ENCODE results near the gene SNX19. TPM values are rescaled to one million over a fixed set of nuclear protein-coding genes. Genes with fewer than 3 reads are reported as not detected.
A peak's percentile ranks its signal among the peaks of the same experiment; 100 is the strongest.

Gene SNX19
- total and polyA plus RNA-seq, 2 of the 4 experiments (the other 2 are of a cell fraction), result 35.9 to 113 TPM

DNA sequence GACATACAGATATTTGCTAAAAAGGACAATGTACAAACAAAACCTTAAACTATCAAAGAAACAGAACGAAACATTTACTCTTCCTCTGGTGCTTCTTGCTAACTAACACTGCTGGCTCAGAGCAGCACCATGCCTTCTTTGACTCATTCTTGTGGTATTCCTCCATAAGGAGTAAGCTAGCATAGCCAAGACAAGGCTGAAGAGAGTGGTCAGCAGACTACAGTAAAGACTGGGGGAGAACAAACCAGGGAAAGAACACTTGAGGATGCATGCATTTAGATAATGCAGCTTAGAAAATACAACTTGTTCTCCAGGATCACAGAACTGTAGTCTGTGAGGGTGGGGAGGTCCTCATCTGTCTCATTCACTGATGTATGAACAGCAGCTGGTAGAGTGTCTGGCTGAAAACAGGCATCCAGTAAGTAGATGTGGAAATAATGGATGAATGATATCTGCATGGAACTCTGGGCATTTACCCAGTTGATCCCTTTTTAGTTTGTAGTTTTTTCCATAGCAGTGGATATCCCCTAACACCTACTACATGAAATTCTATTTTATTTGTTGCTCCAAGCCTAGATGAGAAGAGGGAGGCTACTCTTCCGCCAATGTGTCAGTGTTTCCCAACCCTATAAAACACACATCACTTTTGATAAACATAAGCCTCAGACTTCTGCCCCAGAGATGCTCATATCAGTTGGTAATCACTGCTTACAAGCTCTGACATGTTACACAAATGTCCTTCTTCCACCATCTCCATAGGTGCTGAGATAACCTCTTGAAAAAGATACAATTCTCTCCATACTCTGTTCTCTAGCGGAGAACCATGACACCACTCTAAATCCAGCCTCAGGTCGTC is 7.3 kb downstream of the SNX19 start:
- H2AK9ac ChIP-seq (replicated peaks; ENCODE audit: low read depth, low read length, poor library complexity), result no peak overlapping the region
- H3K27ac ChIP-seq (ENCODE audit: insufficient read depth, low read length), result peak overlapping the region; percentile 90; the same call in 1 of the 2 replicates
- H3K4me3 ChIP-seq (ENCODE audit: insufficient read depth, low read depth, low read length), result no peak overlapping the region
- peak overlapping the region; percentile 53 for H2AK5ac ChIP-seq (ENCODE audit: low read depth, low read length)
- peak overlapping the region; percentile 67; the same call in 1 of the 2 replicates for H3K56ac ChIP-seq (ENCODE audit: extremely low read depth, insufficient read depth, low read length)
- H3K27me3 ChIP-seq (ENCODE audit: control insufficient read depth, insufficient read depth, low read length), result no peaks in the 10 kb centered on the region
- H2BK20ac ChIP-seq (ENCODE audit: low read depth, low read length), result peak overlapping the region; percentile 10; the same call in 1 of the 2 replicates
- H4K5ac ChIP-seq (ENCODE audit: low read depth, low read length), result peak overlapping the region; percentile 80
- H3K4me1 ChIP-seq (ENCODE audit: control insufficient read depth, insufficient read depth, low read length), result peaks cover 14% of the 10 kb centered on the region
- peak overlapping the region; percentile 68 for H3K4ac ChIP-seq (ENCODE audit: low read depth, low read length)
- peak overlapping the region; percentile 13; the same call in 1 of the 2 replicates for H4K91ac ChIP-seq (ENCODE audit: insufficient read depth, low read depth, low read length)
- CTCF ChIA-PET, result no interaction called here
- H2BK15ac ChIP-seq (ENCODE audit: low read depth, low read length), result peak overlapping the region; percentile 37; the same call in 2 of the 3 replicates
- H2AFZ ChIP-seq (replicated peaks; ENCODE audit: low read length, poor library complexity), result no peak overlapping the region
- peak overlapping the region; percentile 94 for H3K18ac ChIP-seq (ENCODE audit: low read depth, low read length)
- H3K79me1 ChIP-seq (ENCODE audit: low read depth in 1 of 2, low read length in 2 of 2), result peaks cover 22 to 77% of the 10 kb centered on the region in 2 experiments
- H3K4me2 ChIP-seq (ENCODE audit: low read depth, low read length), result peak overlapping the region; percentile 67
- peaks cover 23% of the 10 kb centered on the region for H3K9me1 ChIP-seq (ENCODE audit: insufficient read depth, low read length)
- POLR2A ChIA-PET (ENCODE audit: unreplicated experiment), result interaction anchor here (0.9 kb wide), 1 partner anchor 12 kb away, joined by 4 read pairs; no protein-coding TSS in a partner anchor
- ATAC-seq (ENCODE audit: low read depth) (peak; percentile 99), DNase-seq (peak; percentile 91)
- no peak overlapping the region for H3K9ac ChIP-seq (ENCODE audit: low read depth, low read length)
- H2BK120ac ChIP-seq (ENCODE audit: low read depth, low read length), result peak overlapping the region; percentile 5
- 0 out of 2 replicates have a peak overlapping the region, but pooled peaks have one; percentile 7 for H3K23ac ChIP-seq (ENCODE audit: low read depth, low read length)
- dilution Hi-C loops (cut with HindIII; ENCODE audit: low sequenced_read_pairs, unreplicated experiment) (no loop called here), in situ Hi-C loops (cut with MboI; ENCODE audit: low sequenced_read_pairs) (loop anchor here (25.0 kb wide), 1 partner anchor 978 kb away; no protein-coding TSS in a partner anchor), intact Hi-C loops (cut with micrococcal nuclease) (no loop called here)
- TF ChIP-seq, protein P1, sequence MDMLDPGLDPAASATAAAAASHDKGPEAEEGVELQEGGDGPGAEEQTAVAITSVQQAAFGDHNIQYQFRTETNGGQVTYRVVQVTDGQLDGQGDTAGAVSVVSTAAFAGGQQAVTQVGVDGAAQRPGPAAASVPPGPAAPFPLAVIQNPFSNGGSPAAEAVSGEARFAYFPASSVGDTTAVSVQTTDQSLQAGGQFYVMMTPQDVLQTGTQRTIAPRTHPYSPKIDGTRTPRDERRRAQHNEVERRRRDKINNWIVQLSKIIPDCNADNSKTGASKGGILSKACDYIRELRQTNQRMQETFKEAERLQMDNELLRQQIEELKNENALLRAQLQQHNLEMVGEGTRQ (IDR thresholded peaks at IDR 0.05; ENCODE audit: low read depth, low read length), result no peak
- TF ChIP-seq MAFK (IDR thresholded peaks at IDR 0.05; ENCODE audit: low read depth, low read length), result no peak
- no peak for TF ChIP-seq SMC3 (IDR thresholded peaks at IDR 0.05; ENCODE audit: low read depth, low read length)
- peak; percentile 51 for TF ChIP-seq FOS (IDR thresholded peaks at IDR 0.05; ENCODE audit: low read depth, low read length)
- TF ChIP-seq BHLHE40 (IDR thresholded peaks at IDR 0.05; ENCODE audit: low read depth, low read length), result no peak
- no peak for TF ChIP-seq CEBPB (IDR thresholded peaks at IDR 0.05; ENCODE audit: low read depth, low read length)
- no peak for TF ChIP-seq RAD21 (IDR thresholded peaks at IDR 0.05; ENCODE audit: low read length)
- no peak for TF ChIP-seq MAZ (IDR thresholded peaks at IDR 0.05; ENCODE audit: borderline replicate concordance, low read depth, low read length)
- TF ChIP-seq POLR2A (IDR thresholded peaks at IDR 0.05; ENCODE audit: low read depth, low read length), result no peak
- TF ChIP-seq CHD1 (IDR thresholded peaks at IDR 0.05; ENCODE audit: low read depth, low read length), result no peak
- no peak for TF ChIP-seq RFX5 (IDR thresholded peaks at IDR 0.05; ENCODE audit: low read depth, low read length)
- TF ChIP-seq MXI1 (IDR thresholded peaks at IDR 0.05; ENCODE audit: borderline replicate concordance, low read depth, low read length), result peak; percentile 67; the same call in 1 of the 2 replicates
- TF ChIP-seq NFE2L2 (IDR thresholded peaks at IDR 0.05; ENCODE audit: low read depth, low read length), result no peak
- no peak for TF ChIP-seq RCOR1 (IDR thresholded peaks at IDR 0.05; ENCODE audit: insufficient replicate concordance, low read length)
- H3K36me3 ChIP-seq (ENCODE audit: control insufficient read depth, insufficient read depth, low read length), result peaks cover 46% of the 10 kb centered on the region
- WGBS, 2 experiments (ENCODE audit: extremely low coverage in 2 of 2, insufficient read length in 1 of 2), result 89% methylated on average over 2 of the region's 4 CpGs; no CpG with 5 or more reads in 1 of the 2 experiments
- peak overlapping the region; percentile 87 for H2BK5ac ChIP-seq (ENCODE audit: low read depth, low read length, poor library complexity, severe bottlenecking)
- BruUV-seq (replicated peaks), result no TSS peak
- H3K9me3 ChIP-seq (ENCODE audit: control insufficient read depth, insufficient read depth, low read length), result no peaks in the 10 kb centered on the region
- H4K20me1 ChIP-seq (ENCODE audit: insufficient read depth, low read length), result peaks cover 5% of the 10 kb centered on the region; the same call in 1 of the 2 replicates
- peak overlapping the region; percentile 38 to 42; a peak in 3 of 4 replicates for H4K8ac ChIP-seq (ENCODE audit: low read depth in 2 of 2, low read length in 2 of 2)
- peak overlapping the region; percentile 12; the same call in 1 of the 2 replicates for H3K14ac ChIP-seq (replicated peaks; ENCODE audit: low read depth, low read length)
